HepG2 (cell line): ENCODE results near the gene DRC3. TPM values are rescaled to one million over a fixed set of nuclear protein-coding genes. Genes with fewer than 3 reads are reported as not detected.
A peak's percentile ranks its signal among the peaks of the same experiment; 100 is the strongest.

ENCODE experiments used
- ATAD3A ChIP-seq: sonication (generic); formaldehyde crosslinking; IDR thresholded peaks from 2 replicates; pipeline ENCODE4 v1.4.0; 2020; ENCODE audit warnings: missing genetic modification reagents
- ATM ChIP-seq: fragments of 450-650 bp; IDR thresholded peaks from 2 replicates; pipeline ENCODE4 v1.7.1; 2017; ENCODE audit warnings: mild to moderate bottlenecking, borderline replicate concordance
- CENPBD1 ChIP-seq: sonication (generic); formaldehyde crosslinking; IDR thresholded peaks from 2 replicates; pipeline ENCODE4 v1.8.0; 2022; ENCODE audit warnings: missing genetic modification reagents, low read depth, mild to moderate bottlenecking, borderline replicate concordance
- FOXA3 ChIP-seq: IDR thresholded peaks from 2 replicates; pipeline ENCODE4 v1.6.1; 2016; ENCODE audit warnings: missing genetic modification reagents, missing compliant biosample characterization
- HINFP ChIP-seq: sonication (generic); formaldehyde crosslinking; IDR thresholded peaks from 2 replicates; pipeline ENCODE4 v1.4.0; 2020; ENCODE audit warnings: low read depth, mild to moderate bottlenecking, missing genetic modification reagents
- MTF1 ChIP-seq: sonication (generic); formaldehyde crosslinking; IDR thresholded peaks from 2 replicates; pipeline ENCODE4 v1.5.0; 2020; ENCODE audit warnings: missing genetic modification reagents
- MYPOP ChIP-seq: sonication (generic); formaldehyde crosslinking; IDR thresholded peaks from 2 replicates; pipeline ENCODE4 v1.8.1; 2023; ENCODE audit warnings: mild to moderate bottlenecking, moderate library complexity, missing genetic modification reagents
- NFAT5 ChIP-seq: sonication (generic); formaldehyde crosslinking; IDR thresholded peaks from 2 replicates; pipeline ENCODE4 v1.4.0; 2020; ENCODE audit warnings: missing genetic modification reagents
- SMYD3 ChIP-seq: sonication (generic); formaldehyde crosslinking; IDR thresholded peaks from 2 replicates; pipeline ENCODE4 v1.8.1; 2023; ENCODE audit warnings: mild to moderate bottlenecking, missing genetic modification reagents
- SP2 ChIP-seq: sonication (generic); formaldehyde crosslinking; IDR thresholded peaks from 2 replicates; pipeline ENCODE4 v1.5.1; 2020; ENCODE audit warnings: mild to moderate bottlenecking, missing genetic modification reagents
- SPEN ChIP-seq: sonication (generic); formaldehyde crosslinking; IDR thresholded peaks from 2 replicates; pipeline ENCODE4 v1.5.1; 2020; ENCODE audit warnings: low read depth, mild to moderate bottlenecking, missing genetic modification reagents
- TEF ChIP-seq: sonication (generic); formaldehyde crosslinking; IDR thresholded peaks from 2 replicates; pipeline ENCODE4 v1.5.0; 2020; ENCODE audit warnings: missing genetic modification reagents
- ZBTB43 ChIP-seq: sonication (generic); formaldehyde crosslinking; conservative IDR thresholded peaks from 2 replicates; pipeline ENCODE4 v1.4.0; 2020; ENCODE audit warnings: missing genetic modification reagents
- ZNF501 ChIP-seq: sonication (generic); formaldehyde crosslinking; IDR thresholded peaks from 2 replicates; pipeline ENCODE4 v1.5.1; 2020; ENCODE audit warnings: mild to moderate bottlenecking, moderate library complexity, missing genetic modification reagents
- ZNF530 ChIP-seq: sonication (generic); formaldehyde crosslinking; IDR thresholded peaks from 2 replicates; pipeline ENCODE4 v1.5.0; 2020; ENCODE audit warnings: low read depth, mild to moderate bottlenecking, missing genetic modification reagents
- ZNF543 ChIP-seq: sonication (generic); formaldehyde crosslinking; IDR thresholded peaks from 2 replicates; pipeline ENCODE4 v1.4.0; 2020; ENCODE audit warnings: mild to moderate bottlenecking, missing genetic modification reagents
- polyA plus RNA-seq, 8 experiments: library from polyadenylated mRNA; depleted of rRNA in 3 of 8; stranded (reverse) in 7 of 8; unstranded in 1 of 8; fragments of >200 nt; fragmentation: Illumina TruSeq in 4 of 8; extraction: Trizol in 4 of 8; gene quantifications; 2 replicates each; pipeline versions ENCODE4 v1.2.1 to v1.2.3, GENCODE V29; 2011 to 2016; ENCODE audit warnings: low read depth in 4 of 8, missing spikeins in 1 of 8, mixed read lengths in 1 of 8; ENCODE audit not compliant: insufficient read depth in 1 of 8
- total RNA-seq, 5 experiments: library from RNA; depleted of rRNA; stranded (reverse); fragments of >200 nt; fragmentation: Illumina TruSeq; extraction: Trizol; gene quantifications; 2 replicates each; pipeline ENCODE4 v1.2.3, GENCODE V29; 2016; ENCODE audit warnings: low read depth in 1 of 5

DRC3 gene
- total and polyA plus RNA-seq, 2 of the 13 experiments (the other 11 are each of a cell fraction or from before 2014, with no cell fraction given), result 0.53 to 0.87 TPM

GRCh38 chr17:17972126-17972951 lies at the start of gene DRC3, which contains the start of gene TOM1L2 (continued):
- TF ChIP-seq NFAT5 (CRISPR knock-in tag) (no peak), ZNF543 (CRISPR knock-in tag) (no peak; the same call in 1 of the 2 replicates), SP2 (CRISPR knock-in tag) (peak; percentile 100), ZNF501 (CRISPR knock-in tag) (no peak; the same call in 1 of the 2 replicates), MYPOP (CRISPR knock-in tag) (0 out of 2 replicates have a peak, but pooled peaks have one; percentile 30), ATAD3A (no peak), ATM (no peak), ZBTB43 (CRISPR knock-in tag) (no peak), HINFP (CRISPR knock-in tag) (no peak), FOXA3 (CRISPR knock-in tag) (peak; percentile 28; the same call in 1 of the 2 replicates), SPEN (CRISPR knock-in tag) (peak; percentile 68), TEF (CRISPR knock-in tag) (no peak), ZNF530 (no peak), SMYD3 (CRISPR knock-in tag) (no peak), MTF1 (CRISPR knock-in tag) (no peak), CENPBD1 (CRISPR knock-in tag) (no peak)
